SHP77 (cell line): ENCODE results near the gene S1PR1.
"Not testable (repeated sequence)": the region's sequence is repeated elsewhere in the genome, so short reads cannot be mapped to it uniquely, and the experiment has no call there.

ENCODE experiments used
- DNase-seq, 2 experiments: peaks; one replicate each; lab custom pipeline; 2025; lab: John Stamatoyannopoulos, UW

Gene S1PR1

GRCh38 chr1:101219924-101220870 lies 16.6 kb upstream of the S1PR1 start:
- peak in 1 of 2 experiments; percentile 19 for DNase-seq

- DNase-seq: no peak
Measured at GRCh38 chr1:101220906-101221305, 15.9 kb upstream of the S1PR1 start.

DNA sequence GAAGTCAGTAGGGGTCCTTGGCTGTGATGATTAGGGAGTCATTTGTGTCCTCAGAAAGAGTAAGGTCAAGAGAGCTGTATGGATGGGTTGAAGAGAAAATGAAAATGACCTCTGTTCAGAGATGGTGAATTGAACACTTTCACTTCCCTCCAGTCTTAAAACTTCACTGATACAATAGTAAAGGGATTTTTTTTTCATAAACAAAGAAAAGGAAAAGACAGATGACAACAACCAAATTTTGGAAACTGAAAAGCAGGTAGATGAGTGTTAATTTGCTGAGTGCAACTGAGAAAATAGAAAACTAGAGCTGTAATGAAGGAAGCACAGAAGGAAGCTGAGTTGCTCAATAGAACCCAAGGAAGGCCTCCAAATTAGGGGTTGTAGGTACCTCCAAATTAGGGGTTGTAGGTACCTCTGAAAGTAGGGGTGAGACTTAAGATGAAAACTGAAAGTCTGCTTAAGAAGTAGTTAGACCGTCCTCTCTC lies 14.8 kb upstream of the S1PR1 start:
- DNase-seq: no peak

- no peak for DNase-seq
Measured at GRCh38 chr1:101227837-101228236, 9.0 kb upstream of the S1PR1 start.

GRCh38 chr1:101228424-101229134 lies 8.2 kb upstream of the S1PR1 start:
- no peak for DNase-seq

- DNase-seq: not testable (repeated sequence)
Measured at GRCh38 chr1:101232182-101232581, 4.6 kb upstream of the S1PR1 start.

- no peak for DNase-seq
Measured at GRCh38 chr1:101233495-101233894, 3.3 kb upstream of the S1PR1 start.

DNA sequence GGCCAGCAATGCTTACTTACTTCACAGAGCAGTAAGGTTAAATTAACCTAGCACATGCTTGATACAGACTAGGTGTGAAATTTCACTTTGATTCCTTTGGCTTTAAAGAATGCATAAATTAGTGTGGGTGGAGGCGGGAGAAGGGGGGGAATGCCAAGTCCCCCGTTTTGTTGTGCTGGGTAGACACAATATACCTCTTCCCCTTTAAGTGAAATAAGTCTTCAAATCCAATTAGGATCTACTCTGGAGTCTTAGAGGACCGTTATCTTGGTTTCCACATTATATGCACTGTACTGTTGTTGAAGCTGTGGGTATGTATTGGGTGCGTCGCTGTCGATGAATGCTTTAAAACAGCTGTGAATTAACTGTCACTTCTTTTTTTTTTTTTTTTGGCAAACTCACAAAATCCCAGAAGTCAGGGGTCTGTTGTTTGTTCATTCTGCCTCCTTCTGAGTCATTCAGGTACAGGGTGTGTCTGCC lies 1.6 kb upstream of the S1PR1 start:
- DNase-seq: no peak

DNA sequence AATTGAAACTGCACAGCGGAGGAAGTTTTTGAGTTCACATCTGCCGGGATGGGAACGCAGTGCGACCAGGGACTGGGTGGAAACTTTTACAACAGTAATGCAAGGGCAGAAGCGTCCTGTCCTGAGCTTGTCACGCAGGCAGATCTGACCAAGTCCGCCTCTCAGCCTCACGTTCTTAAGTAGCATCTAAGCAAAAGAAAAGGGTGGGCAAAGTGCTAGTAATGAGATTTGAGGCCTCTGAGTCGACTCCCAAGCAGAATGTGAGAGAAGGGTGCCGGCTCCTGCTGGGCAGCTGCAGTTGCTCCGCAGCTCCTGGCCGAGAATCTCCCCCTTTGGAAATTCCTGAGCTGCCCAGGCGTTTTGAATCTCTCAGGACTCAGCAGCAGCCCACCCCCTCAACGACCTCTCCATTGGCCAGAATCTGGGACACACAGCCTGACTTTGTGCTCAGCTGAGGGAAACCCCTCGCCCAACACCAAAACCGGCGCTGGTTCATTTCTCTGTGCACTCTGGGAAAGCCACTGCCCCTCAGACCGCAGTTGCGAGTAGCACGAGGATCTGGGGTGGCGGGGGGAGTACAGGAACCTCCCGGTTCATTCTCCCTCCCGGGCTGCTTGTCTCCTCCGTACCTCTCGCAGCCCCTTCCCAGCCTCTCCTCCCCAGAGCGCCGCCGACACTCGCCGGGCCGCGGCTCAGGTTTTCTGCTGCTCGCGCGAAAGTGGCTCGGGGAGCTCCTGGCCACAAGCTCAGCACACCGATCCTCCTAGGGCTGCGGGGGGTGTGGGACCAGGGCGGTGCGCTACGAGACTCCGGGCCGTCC lies 913 bp upstream of the S1PR1 start:
- peak in 1 of 2 experiments; percentile 32 for DNase-seq

DNA sequence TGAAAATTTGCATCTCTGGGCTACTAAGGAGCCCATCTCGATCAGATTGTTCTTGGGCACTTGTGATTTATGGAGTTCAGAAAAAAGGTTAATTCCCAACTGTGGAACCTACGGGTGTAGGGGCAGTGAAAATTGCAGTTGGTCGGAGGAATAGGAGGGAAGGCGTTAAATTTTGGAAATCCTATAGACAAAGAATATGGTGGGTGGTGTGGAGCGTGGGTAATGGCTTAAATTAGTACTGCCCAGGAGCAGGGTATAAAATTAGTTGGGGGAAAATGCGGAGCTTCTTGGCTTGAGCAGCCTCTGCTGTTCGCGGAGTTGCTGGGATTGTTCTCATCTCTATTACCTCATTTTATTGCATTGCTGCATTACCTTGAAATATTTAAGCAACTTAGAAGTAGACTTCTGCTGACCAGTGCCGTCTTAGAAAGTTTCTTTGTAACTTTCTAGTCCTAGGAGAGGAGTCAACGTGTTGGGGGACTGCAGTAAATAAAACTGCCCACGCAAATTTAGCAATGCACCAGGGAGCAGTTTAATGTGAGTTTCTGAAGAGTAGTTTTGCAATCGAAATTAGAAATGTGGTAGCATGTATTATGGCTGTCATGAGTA lies 514 bp downstream of the S1PR1 start:
- DNase-seq: no peak

- no peak for DNase-seq
Measured at GRCh38 chr1:101238031-101238628, 1.3 kb downstream of the S1PR1 start.

- peak; percentile 69 to 77 for DNase-seq
Measured at GRCh38 chr1:101238681-101239094, 1.9 kb downstream of the S1PR1 start.

DNA sequence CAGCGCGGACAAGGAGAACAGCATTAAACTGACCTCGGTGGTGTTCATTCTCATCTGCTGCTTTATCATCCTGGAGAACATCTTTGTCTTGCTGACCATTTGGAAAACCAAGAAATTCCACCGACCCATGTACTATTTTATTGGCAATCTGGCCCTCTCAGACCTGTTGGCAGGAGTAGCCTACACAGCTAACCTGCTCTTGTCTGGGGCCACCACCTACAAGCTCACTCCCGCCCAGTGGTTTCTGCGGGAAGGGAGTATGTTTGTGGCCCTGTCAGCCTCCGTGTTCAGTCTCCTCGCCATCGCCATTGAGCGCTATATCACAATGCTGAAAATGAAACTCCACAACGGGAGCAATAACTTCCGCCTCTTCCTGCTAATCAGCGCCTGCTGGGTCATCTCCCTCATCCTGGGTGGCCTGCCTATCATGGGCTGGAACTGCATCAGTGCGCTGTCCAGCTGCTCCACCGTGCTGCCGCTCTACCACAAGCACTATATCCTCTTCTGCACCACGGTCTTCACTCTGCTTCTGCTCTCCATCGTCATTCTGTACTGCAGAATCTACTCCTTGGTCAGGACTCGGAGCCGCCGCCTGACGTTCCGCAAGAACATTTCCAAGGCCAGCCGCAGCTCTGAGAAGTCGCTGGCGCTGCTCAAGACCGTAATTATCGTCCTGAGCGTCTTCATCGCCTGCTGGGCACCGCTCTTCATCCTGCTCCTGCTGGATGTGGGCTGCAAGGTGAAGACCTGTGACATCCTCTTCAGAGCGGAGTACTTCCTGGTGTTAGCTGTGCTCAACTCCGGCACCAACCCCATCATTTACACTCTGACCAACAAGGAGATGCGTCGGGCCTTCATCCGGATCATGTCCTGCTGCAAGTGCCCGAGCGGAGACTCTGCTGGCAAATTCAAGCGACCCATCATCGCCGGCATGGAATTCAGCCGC lies 2.5 kb downstream of the S1PR1 start:
- no peak for DNase-seq

GRCh38 chr1:101240041-101240430 lies 3.2 kb downstream of the S1PR1 start:
- DNase-seq: no peak

DNA sequence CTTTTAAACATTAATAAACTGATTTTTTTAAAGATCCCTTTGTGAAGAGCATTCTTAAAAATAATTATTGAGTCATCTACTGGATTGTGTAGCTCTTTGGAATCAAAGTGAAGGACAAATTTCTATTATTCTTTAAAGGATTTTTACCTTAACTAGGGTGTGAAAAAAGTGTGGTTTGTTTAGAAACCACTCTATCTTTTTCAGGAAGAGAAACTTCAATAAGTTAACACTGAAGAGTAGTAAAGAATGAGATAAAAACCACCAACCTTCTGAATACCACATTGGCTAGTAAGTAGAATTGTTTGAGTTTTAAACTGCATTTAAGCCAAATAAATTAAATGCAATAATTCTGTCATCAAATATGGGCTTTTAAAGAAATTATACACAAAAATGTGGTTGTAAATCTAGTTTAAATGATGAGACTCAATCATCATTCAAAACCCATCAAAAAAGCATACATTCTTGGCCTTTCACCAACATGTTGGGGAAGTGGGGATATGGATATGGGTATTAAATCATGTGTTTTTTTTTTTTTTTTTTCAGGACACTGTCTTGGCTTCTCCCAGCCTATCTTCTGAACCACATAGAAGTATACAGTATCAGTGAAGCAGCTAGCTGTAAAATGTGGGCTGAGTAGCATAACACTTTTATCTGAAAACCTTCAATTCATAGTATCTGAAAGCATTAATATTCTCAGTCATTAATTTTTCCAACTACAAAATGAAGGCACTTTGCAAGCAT lies 4.8 kb downstream of the S1PR1 start:
- no peak for DNase-seq

GRCh38 chr1:101242324-101243050 lies 5.7 kb downstream of the S1PR1 start:
- no peak for DNase-seq

DNA sequence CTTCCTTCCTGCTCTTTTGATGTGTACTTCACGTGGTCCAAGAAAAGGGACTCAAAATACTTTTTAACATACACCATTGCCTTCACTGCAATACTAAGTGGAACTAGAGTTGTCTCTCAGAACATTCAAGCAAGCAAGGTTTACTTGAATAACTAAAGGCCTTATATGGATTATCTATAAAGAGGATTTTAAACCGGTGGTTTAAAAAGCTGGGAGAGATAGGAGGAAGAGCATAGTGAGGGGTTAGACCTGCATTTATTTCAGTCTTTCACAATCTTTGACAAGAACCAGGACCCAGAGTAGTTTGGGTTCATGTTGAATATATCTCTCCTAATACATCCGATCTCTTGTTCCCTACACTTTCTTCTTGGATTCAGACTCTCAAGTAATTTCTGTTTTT lies 6.9 kb downstream of the S1PR1 start:
- DNase-seq: no peak

GRCh38 chr1:101244842-101245241 lies 8.0 kb downstream of the S1PR1 start:
- no peak for DNase-seq
